Common myeloid progenitor, CD34-positive (primary cell): Measurements from ENCODE around the gene LSP1.

Experiments
- CTCF ChIA-PET: fragments of 350-600 bp; sonication (Branson Sonifier 250); formaldehyde crosslinking; loops from one replicate; lab custom pipeline; 2021; ENCODE audit warnings: antibody characterized with exemption; lab: Charles Lee
- POLR2A ChIA-PET: fragments of 350-600 bp; sonication (Branson Sonifier 250); formaldehyde crosslinking; loops from one replicate; lab custom pipeline; 2021; ENCODE audit warnings: antibody characterized with exemption; lab: Charles Lee
- DNase-seq, 3 donors: peaks; one replicate each; pipeline versions ENCODE4 v3.0.0 to v3.0.0-alpha.2; 2013
- H3K27ac ChIP-seq, 2 experiments: 1 replicate in 1 of 2; 2 replicates in 1 of 2; pipeline ENCODE4 v1.7.0; 2013; ENCODE audit warnings: inconsistent platforms in 2 of 2, low read length in 2 of 2, mild to moderate bottlenecking in 2 of 2, low read depth in 1 of 2, moderate library complexity in 1 of 2; ENCODE audit not compliant: severe bottlenecking in 2 of 2, insufficient read depth in 1 of 2, poor library complexity in 1 of 2
- H3K27me3 ChIP-seq, 5 experiments: replicated peaks in 2 of 5; 1 replicate in 3 of 5; 2 replicates in 2 of 5; pipeline versions ENCODE4 v1.6.1 to v1.7.0; 2013; ENCODE audit warnings: low read length in 4 of 5, mild to moderate bottlenecking in 2 of 5, moderate library complexity in 2 of 5, inconsistent platforms in 1 of 5; ENCODE audit not compliant: insufficient read depth in 5 of 5, control insufficient read depth in 4 of 5
- H3K36me3 ChIP-seq, 4 experiments: 1 replicate in 2 of 4; 2 replicates in 2 of 4; pipeline versions ENCODE4 v1.6.1 to v1.7.0; 2013; ENCODE audit warnings: low read length in 3 of 4, control low read depth in 1 of 4, mild to moderate bottlenecking in 1 of 4; ENCODE audit not compliant: control insufficient read depth in 4 of 4, insufficient read depth in 4 of 4
- H3K4me1 ChIP-seq, 4 experiments: 1 replicate in 3 of 4; 2 replicates in 1 of 4; pipeline versions ENCODE4 v1.6.1 to v1.7.1; 2013; ENCODE audit warnings: low read length in 3 of 4, mild to moderate bottlenecking in 3 of 4, control low read depth in 1 of 4, inconsistent platforms in 1 of 4, moderate library complexity in 1 of 4; ENCODE audit not compliant: control insufficient read depth in 4 of 4, insufficient read depth in 4 of 4; ENCODE audit errors: control extremely low read depth in 1 of 4
- H3K4me3 ChIP-seq, 7 experiments: 1 replicate in 4 of 7; 2 replicates in 3 of 7; pipeline versions ENCODE4 v1.5.1 to v1.7.0; 2013; ENCODE audit warnings: mild to moderate bottlenecking in 7 of 7, low read length in 6 of 7, moderate library complexity in 6 of 7, inconsistent platforms in 2 of 7, low read depth in 2 of 7, control low read depth in 1 of 7; ENCODE audit not compliant: insufficient read depth in 4 of 7, control insufficient read depth in 1 of 7; ENCODE audit errors: extremely low read depth in 1 of 7
- H3K9me3 ChIP-seq, 5 experiments: 1 replicate in 4 of 5; 2 replicates in 1 of 5; pipeline versions ENCODE4 v1.6.1 to v1.7.1; 2013; ENCODE audit warnings: low read length in 4 of 5, mild to moderate bottlenecking in 2 of 5, inconsistent platforms in 1 of 5, low read depth in 1 of 5, moderate library complexity in 1 of 5; ENCODE audit not compliant: control insufficient read depth in 4 of 5, insufficient read depth in 2 of 5; ENCODE audit errors: control extremely low read depth in 1 of 5
- WGBS: methylation state at CpG from one replicate; pipeline ENCODE4 v1.1.5; 2013; ENCODE audit not compliant: insufficient coverage; 5-methylcytosine and 5-hydroxymethylcytosine counted together

The LSP1 gene

DNA sequence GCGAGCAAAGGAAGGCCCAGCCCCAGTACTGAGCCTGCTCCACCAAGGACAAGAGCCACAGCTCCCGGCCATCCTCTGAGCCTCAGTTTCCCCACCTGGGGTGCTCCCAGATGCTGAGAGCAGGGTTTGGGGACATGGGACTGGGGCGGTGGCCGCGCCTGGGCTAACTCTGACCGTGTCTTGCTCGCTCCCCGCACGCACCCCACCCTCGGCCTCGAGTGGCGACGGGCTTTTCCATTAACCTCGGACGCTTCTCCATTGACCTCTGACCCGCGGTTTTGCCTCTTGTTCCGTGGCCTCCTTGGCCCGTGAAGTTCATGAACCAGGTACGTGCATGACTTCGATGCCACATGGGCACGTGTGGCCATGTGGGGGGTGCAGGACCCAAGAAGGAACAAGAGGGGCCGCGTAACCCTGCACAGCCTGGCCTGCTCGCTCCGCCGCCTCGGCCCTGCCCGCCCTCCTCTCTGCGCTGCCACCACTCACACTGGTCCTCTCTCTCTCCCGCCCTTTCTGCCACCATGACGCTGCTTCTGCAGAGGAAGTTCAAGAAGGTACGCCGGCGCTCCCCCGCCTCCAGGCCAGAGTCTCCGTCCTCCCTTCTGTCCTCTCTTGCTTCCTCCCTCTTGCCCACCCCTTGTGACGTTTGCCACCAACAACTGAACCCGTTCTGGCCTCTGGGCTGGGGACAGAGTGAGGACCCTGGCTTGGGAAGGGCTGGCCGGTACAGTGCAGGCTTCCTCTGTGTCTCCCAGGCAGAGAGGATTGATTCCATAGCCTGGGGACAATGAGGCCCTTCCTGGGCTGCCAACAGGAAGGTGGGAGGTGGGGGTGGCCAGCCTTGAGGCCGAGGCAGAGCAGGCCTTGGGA, 73.5 kb downstream of the LSP1 start:
- Histone ChIP-seq H3K27me3 (no peaks in the 10 kb centered on the region), H3K4me1 (peaks cover 2 to 64% (median 34%) of the 10 kb centered on the region in 4 experiments), H3K36me3 (no peaks in the 10 kb centered on the region), H3K9me3 (no peaks in the 10 kb centered on the region), H3K27ac (peak overlapping the region in 1 of 2 experiments; percentile 41), H3K4me3 (peak overlapping the region in 2 of 7 experiments; percentile 12 to 61)
- WGBS: 75% methylated on average over 36 of the region's 41 CpGs
- POLR2A ChIA-PET: no interaction called here
- CTCF ChIA-PET: interaction anchor here (0.7 to 1.9 kb wide), 2 partner anchors 28 to 36 kb away, joined by 3 to 6 read pairs; no protein-coding TSS in a partner anchor
- DNase-seq: peak; percentile 58 to 88 (median 85)

DNA sequence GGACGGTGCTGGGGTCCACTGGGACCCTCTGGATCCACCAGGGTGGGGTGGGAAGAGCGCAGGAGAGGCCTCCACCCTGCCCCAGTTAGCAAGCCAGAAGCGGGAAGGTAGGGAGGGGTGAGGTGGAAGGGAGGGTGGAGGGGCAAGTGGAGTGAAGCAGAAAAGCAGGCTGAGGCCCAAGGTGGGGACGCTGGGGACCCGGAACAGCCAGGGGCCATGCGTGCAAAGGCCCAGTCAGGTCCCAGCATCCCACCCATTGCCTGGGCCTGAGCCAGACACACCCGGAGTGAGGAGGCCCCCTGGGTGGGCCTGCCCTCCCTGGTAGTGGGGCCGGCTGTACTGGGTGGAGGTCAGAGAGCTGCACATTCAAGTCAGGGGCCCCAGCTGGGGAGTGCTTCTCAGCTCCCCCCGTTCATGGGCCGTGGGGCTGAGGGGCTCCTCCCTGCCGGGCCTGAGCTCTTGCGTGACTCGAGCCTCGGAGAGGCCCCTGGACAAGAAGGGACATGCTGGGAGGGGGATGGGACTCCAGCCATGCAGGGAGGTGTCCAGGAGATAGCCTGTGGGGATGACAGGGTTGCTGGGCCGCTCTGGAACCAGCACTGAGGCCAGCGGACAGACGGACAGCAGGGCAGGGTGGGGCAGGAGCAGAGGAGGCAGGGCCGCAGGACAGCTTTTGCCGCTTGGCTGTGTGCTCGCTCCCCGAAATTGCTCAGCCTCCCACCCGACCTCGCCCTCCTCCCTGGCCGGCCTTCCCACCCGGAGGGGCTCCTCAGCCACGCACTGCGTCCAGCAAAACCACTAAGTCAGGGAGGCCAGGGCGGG, 74.4 kb downstream of the LSP1 start:
- H3K27ac ChIP-seq: peak overlapping the region in 1 of 2 experiments; percentile 41
- no peaks in the 10 kb centered on the region for H3K36me3 ChIP-seq
- DNase-seq: peak in 1 of 3 donors; percentile 14
- CTCF ChIA-PET: interaction anchor here (0.7 to 1.9 kb wide), 2 partner anchors 29 to 37 kb away, joined by 3 to 6 read pairs; no protein-coding TSS in a partner anchor
- POLR2A ChIA-PET: no interaction called here
- H3K4me3 ChIP-seq: peak overlapping the region in 2 of 7 experiments; percentile 12 to 61
- 82% methylated on average over 26 of the region's 28 CpGs for WGBS
- no peaks in the 10 kb centered on the region for H3K27me3 ChIP-seq
- H3K9me3 ChIP-seq: no peaks in the 10 kb centered on the region
- H3K4me1 ChIP-seq: peaks cover 2 to 73% (median 41%) of the 10 kb centered on the region in 4 experiments

DNA sequence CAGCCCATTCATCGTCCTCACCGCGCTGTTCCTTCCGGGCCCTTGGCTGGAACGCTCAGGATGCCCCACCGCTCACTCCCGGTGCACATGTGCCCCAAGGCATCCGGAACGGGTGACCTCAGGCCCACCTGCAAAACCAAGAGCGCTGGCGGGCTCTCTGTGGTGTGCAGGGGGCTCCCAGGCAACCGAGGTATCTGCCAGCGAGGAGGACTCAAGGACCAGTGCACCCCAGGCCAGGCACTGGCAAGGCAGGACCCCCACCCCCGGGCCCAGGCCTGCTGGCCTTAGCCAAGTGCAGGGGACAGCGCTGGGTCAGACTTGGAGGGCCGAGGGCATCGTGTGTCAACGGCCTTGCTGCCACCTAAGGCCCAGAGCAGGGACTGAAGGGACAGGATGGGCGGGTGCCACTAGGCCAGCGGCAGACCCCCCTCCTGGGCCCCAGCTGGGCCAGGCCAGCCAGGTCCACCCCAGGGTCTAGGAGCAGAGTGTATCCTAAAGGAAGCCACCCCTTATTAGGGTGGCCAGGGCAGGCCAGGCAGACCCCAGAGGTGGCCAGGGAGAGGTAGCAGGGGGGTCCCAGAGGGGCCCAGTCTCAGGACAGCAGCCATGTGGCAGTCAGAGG, 75.1 kb downstream of the LSP1 start:
- H3K4me3 ChIP-seq: no peak overlapping the region
- H3K9me3 ChIP-seq: no peaks in the 10 kb centered on the region
- peaks cover 2 to 70% (median 37%) of the 10 kb centered on the region in 4 experiments for H3K4me1 ChIP-seq
- peak in 2 of 3 donors; percentile 36 to 62 for DNase-seq
- H3K36me3 ChIP-seq: no peaks in the 10 kb centered on the region
- no peak overlapping the region for H3K27ac ChIP-seq
- WGBS: 88% methylated on average over 19 of the region's 20 CpGs
- CTCF ChIA-PET: interaction anchor here (1.9 kb wide), 1 partner anchor 37 kb away, joined by 6 read pairs; no protein-coding TSS in a partner anchor
- POLR2A ChIA-PET: no interaction called here
- no peaks in the 10 kb centered on the region for H3K27me3 ChIP-seq

DNA sequence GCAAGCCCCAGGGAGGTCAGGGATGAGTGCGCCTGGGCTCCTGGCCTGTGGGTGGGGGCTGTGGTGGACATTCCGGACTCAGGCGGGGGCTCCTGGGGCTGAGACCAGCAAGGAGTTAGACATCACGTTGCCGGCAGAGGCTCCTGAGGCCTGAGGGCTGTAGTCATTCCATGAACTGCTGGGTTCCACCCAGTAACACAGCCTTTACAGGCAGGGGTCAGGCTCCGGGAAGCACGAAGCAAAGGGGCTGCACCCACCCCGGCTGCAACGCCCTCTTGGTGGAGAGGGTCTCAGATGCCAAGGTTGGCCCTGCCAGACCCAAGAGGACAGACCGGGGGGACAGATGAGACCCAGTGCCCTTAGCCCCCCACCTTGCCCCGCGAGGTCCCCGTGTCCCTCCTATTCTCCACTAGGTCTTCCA, 75.6 kb downstream of the LSP1 start:
- H3K27me3 ChIP-seq: no peaks in the 10 kb centered on the region
- no peaks in the 10 kb centered on the region for H3K9me3 ChIP-seq
- H3K4me1 ChIP-seq: peaks cover 2 to 66% (median 35%) of the 10 kb centered on the region in 4 experiments
- no peak overlapping the region for H3K27ac ChIP-seq
- WGBS: 96% methylated on average over 13 of the region's 13 CpGs
- POLR2A ChIA-PET: no interaction called here
- no peak for DNase-seq
- CTCF ChIA-PET: interaction anchor here (1.0 to 1.9 kb wide), 3 partner anchors 10 to 51 kb away, joined by 3 to 6 read pairs (median 4); no protein-coding TSS in a partner anchor
- H3K4me3 ChIP-seq: no peak overlapping the region
- no peaks in the 10 kb centered on the region for H3K36me3 ChIP-seq

DNA sequence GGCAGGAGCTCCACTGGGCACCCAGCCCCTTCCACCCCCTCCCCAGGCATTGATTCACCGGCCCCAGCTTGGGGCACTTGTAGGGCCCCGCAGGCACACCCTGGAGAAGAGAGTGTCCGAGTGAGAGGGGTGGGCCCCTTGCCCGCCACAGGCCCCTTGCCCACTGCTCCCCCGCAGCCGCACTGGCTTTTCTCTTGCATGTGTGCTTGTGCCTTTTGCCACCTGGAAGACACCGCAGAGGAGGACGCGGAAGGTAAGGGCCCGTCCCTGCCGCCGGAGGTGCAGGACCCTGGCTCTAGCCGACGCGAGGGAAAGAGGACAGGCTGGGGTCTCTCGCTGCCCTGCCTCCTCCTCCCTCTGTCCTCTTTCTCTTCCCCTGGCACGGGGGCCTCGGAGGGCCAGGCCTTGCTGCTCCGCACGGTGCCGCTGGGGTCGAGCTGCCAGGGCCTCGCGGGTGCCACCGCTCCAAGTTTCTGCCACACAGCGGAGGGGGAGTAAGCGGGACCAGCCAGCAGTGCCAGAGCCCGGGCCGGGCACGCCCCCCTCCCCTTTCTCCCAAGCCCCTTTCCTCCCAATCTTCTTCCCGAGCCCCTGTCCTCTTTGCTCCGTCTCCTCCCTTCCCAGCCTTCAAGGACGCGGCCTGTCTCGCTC, 76.1 kb downstream of the LSP1 start:
- Histone ChIP-seq H3K27ac (no peak overlapping the region), H3K4me1 (peaks cover 2 to 66% (median 35%) of the 10 kb centered on the region in 4 experiments), H3K36me3 (no peaks in the 10 kb centered on the region), H3K9me3 (no peaks in the 10 kb centered on the region), H3K27me3 (no peaks in the 10 kb centered on the region), H3K4me3 (no peak overlapping the region)
- WGBS: 90% methylated on average over 28 of the region's 35 CpGs
- DNase-seq: no peak
- ChIA-PET POLR2A (no interaction called here), CTCF (interaction anchor here (1.0 to 1.6 kb wide), 3 partner anchors 9 to 52 kb away, joined by 3 to 5 read pairs (median 4); no protein-coding TSS in a partner anchor)
